Activated T-cell treated with anti-CD3 and anti-CD28 coated beads, Interleukin-2, amount 50 U/mL, for 48 hours (primary cell): ENCODE results near the gene FNIP2.

ENCODE experiments used
- DNase-seq, 2 experiments: peaks; one replicate each; pipeline ENCODE4 v3.0.0-alpha.2; 2020

Gene FNIP2

DNA sequence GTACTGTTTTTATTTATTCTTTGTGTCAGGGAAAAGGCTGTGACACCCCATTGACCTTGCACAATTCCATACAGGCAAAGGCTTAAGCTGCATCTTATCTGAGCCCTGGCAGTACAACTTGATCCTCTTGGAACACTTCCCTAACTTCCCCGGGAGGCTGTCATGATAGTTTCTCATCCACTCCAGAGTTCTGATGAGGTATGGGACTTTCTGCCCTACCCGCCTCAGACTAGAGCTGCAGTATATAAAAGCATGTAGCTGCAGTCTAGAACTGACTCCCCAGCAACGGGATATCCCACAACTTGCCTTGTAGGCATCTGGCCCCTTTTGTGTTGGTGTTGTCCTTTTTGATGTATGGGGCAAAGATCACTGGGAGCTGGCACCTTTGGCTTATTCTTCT lies 72.7 kb downstream of the FNIP2 start:
- no peak for DNase-seq

DNA sequence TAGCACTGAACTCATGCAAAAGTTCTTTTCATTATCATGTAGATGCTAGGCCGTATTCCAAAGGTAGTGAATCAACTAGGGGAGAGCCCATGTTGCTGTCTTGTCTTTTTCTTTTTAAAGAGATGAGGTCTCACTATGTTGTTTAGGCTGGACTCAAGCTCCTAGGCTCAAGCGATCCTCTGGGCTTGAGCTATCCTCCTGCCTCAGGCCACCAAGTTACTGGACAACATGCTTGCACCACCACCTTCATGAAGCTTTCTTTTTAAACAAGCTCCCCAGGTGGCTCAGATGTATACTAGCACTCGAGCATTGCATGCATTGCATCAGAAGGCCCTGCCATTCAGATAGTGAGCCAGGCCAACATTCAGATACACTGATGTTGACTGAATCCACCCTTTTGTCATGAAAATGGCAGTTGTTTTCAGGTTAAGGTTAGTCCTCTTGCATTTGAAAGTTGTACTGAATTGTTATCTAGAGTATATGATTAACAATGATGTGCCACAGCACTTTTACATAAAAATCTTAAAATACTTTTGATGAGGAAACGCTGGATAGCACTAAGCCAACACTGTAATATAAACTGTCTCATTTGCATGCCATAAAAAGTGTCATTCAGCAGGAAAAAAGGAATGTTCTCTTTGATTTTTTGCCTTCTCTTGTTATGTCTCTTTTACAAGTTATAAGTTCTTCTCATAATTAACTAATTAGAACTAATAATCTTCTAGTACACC lies 76.7 kb downstream of the FNIP2 start:
- no peak for DNase-seq

DNA sequence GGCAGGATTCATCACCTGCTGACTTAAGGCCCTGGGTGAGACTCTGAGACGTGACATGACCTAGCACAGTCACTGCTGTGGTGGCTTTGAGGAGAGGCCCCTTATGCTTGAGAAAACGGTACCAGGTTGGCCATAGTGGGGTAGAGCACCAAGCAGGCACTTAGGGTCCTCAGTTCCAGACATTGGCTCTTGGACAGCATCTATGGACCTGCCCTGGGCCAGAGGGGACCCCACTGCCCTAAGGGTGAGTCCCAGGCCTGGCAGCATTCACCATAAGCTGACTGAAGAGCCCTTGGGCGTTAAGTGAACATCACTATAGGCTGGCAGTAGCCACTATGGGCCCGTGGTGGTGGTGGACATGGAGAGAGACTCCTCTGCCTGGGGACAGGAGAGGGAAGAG lies 78.7 kb downstream of the FNIP2 start:
- no peak for DNase-seq

DNA sequence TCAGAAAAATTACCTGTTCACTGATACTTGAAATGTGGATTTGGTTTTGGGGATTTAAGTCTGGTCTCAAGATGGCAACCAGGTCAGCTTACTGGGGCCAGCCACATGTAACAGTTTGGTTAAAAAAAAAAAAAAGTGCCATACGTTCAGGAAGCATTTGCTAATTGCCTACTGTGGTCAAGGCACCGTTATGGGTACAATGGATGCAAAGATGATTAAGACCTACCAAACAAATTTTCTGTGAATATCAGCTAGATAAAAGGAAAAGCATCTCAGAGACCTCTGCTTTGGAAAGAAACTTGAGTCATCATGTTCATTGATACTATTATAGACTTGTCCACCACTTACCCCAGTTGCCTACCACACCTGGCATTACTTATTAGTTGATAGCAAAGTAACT lies 80.9 kb downstream of the FNIP2 start:
- no peak for DNase-seq

DNA sequence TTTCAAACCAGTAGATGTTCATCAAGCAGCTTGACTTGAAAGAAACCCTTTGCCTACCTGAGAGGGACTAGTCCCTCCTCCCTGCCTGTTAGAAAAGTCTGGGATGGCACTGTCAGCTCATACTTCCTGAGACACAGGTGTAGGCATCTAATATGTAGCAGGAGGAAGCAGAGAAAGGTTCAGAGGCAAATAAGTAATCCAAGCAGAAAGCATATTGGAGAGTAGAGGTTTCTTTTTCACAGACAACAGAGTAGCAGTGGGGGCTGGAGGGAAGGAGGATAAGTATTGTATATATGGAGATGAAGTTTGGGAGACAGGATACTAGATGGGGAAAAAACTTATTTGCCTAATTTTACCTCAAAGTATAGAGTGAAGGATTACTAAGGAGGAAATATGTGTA lies 81.5 kb downstream of the FNIP2 start:
- DNase-seq: no peak

DNA sequence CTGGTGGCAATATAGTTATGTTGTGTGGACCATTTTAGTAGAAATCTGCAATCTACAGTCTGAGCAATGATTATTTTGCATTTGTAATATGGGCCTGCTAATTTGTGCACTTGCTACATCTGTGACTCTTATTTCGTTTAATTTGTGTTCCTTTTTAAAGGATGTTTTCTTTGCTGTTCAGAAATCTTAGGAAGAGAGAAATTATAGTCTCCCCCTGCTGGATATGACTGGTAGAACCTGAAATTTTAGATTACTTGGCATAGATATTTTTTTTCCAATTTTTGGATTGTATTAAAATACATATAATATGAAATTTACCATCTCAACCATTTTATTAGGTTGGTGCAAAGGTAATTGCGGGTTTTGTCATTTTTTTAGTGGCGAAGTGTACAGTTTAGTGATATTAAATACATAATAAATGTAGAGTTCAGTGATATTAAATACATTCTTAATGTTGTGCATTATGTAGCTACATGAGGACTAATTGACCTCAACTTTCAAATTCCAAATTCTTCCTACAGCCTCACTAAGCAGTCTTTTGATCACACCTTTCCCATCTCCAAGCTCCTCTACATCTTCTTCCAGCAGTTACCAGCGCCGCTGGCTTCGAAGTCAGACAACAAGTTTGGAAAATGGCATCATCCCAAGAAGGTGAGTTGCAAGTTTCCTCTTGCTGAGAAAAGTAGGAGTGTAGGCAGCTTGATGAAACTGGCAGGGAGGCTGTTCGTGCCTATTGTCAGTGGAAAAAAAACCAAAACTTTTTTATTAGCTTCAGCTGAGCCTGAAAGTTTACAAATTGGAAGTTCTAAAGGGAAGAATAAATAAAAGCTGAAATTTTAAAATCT lies 82.2 kb downstream of the FNIP2 start:
- no peak for DNase-seq

DNA sequence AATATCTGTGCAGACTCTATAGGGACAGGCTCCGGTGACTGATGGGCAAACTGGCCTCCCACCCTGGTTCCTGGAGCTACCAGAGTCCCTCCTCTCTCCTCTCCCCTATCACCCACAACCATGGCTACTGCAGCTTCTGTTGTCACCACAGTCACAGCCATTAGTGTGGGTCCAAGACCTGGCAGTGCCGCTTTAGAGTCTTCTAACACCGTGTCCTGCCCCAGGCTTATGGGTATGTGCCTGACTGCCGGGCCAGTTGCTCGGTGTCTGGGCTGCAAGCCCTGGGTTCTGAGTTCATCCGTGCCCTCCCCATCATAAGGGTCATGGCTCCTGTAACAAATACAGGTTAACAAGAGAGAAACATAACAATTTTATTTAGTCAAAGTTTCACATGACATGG lies 85.4 kb downstream of the FNIP2 start:
- DNase-seq: no peak

DNA sequence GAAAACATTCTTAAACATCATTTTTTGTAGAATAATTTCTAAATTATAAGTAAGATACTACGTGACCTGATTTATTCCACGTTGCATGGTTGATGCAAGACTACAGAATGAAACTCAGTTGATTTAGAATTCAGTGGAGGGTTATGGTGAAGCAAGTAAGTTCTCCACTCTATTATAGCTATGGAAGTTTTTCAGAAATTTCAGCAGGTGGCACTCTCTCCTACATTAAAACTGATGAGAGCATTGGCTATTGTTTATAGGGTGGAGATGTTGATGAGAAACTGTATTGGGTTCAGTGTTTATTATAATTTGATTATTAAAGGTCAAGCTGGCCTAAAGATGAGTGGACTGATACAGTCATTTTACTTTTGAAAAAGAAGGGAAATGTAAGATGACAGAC lies 88.0 kb downstream of the FNIP2 start:
- no peak for DNase-seq

DNA sequence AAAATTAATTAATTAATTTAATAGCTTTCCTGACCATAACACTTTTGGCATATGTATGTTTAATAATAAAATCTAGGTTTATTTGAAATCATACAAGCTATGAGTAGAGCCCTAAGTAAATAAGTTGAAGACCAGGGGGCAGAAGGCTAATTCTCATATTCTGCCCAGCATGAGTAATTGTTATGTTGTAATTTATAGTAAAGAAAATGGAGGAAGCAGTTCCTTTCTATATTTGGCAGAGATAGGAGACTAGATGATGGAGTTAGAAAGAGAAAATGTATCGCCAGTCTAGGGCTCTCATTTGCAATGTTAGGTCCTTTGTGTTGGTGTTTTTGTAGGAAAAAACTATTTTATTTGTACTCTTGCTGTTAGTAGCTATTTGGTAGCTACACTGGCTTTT lies 89.1 kb downstream of the FNIP2 start:
- no peak for DNase-seq

DNA sequence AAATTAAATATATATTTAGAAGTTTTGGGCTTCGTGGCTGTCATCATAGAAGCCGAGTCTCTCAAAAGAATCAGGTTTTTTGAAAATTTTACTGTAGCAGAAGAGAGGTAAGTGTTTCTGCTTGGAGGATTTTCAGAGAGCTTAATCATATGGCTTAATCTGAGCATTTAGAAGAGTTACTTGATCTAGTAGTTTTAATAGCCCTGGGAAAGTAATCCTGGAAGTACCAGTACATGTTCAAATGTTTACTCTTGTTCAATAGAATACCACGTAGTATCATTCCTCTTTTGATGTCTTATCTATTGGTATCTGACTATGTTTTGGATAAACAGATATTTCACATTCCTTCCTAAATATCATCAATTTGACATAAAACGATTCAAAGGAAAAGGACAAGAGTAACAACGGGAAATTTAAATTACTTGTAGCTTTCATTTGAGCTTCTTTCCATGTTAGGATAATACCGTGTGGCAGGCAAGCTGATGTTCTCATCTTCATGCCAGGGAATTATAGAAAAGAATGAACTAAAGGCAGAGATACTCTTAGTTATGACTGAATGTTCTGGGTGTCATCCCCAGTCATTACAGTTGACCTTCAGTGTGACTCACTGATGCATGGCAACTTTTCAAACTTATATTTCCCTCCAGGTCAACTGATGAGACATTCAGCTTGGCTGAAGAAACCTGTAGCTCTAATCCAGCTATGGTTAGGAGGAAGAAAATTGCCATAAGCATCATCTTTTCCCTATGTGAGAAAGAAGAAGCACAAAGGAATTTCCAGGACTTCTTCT lies 89.8 kb downstream of the FNIP2 start:
- no peak for DNase-seq

DNA sequence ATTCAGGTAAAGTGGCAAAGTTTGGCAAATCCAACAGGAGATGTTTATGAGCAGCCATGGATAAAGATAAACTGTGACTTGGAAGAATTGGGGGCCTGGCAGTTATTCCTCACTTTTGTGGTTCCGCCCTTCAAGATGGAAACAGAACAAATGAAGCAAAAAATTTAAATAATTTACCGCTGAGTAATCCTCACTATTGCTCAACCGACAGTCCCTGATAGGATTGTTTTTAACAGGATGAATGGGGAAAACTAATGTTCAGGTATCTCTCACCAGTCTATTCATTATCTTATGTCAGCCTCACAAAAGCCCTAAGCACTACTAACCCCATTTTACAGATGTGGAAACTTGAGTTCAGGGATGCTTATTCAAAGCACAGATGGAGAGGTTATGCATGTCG lies 90.8 kb downstream of the FNIP2 start:
- DNase-seq: no peak

DNA sequence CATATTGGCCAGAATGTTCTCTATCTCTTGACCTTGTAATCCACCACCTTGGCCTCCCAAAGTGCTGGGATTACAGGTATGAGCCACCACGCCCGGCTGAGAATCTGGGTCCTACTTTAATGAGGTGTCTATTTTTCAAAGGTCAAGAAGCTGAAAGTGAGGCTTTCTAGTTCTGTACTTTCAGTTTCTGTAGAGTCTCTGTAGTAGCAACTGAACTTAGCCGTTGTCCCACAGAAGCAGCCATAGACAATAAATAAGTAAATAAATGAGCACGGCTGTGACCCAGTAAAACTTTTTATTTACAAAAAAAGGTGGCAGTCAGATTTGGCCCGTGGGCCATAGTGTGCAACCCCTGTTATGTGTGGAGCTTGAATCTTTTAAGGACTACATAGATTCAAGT lies 92.0 kb downstream of the FNIP2 start:
- no peak for DNase-seq

DNA sequence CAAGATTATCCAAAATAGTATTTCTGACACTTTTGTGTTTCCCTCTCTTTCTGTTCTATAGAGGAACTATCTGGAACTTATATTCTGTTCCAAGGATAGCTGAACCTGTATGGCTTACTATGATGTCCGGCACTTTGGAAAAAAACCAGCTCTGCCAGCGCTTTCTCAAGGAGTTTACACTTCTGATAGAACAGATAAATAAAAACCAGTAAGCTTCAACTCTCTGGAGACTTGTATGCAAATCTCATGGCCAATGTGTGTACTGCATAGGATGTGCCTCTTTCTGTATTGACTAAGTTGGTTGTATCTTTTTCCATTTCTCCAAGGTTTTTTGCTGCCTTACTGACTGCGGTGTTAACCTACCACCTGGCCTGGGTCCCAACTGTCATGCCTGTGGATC lies 92.5 kb downstream of the FNIP2 start:
- no peak for DNase-seq

DNA sequence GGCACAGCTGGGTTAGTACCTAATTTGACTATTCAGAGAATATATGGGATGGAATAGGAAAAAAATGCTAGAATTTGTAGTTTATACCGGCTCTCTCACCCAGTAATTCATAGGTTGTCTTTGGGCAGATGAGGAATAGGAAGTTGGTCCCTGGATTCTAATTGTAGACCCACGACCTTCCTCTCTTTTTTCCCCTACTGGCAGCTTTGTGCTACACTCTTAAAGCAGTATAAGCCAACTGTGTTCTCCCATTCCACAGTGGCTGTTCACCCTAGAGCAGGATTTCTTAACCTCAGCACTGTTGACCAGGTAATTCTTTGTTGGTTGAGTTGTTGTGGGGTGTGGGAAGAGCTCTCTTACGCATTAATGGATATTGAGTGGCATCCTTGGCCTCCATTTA lies 92.9 kb downstream of the FNIP2 start:
- DNase-seq: no peak

DNA sequence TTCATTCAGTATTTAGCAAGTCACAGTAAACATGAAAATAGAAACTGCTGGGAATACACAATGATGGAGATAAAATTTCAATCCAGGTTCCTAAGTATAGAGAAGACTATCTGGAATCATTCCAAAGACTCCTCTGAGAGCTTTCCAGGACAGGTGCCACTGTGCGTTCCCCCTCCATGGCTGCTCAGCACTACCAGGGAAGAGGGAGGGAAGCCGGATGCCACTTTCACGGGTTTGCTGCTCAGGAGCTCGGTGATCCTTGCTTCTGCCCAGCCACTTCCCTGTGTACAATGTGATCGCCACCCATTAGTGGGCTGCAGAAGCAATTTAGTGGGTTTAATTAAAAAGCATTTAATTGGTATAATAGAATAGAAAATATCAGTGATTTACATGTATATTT lies 94.5 kb downstream of the FNIP2 start:
- no peak for DNase-seq

DNA sequence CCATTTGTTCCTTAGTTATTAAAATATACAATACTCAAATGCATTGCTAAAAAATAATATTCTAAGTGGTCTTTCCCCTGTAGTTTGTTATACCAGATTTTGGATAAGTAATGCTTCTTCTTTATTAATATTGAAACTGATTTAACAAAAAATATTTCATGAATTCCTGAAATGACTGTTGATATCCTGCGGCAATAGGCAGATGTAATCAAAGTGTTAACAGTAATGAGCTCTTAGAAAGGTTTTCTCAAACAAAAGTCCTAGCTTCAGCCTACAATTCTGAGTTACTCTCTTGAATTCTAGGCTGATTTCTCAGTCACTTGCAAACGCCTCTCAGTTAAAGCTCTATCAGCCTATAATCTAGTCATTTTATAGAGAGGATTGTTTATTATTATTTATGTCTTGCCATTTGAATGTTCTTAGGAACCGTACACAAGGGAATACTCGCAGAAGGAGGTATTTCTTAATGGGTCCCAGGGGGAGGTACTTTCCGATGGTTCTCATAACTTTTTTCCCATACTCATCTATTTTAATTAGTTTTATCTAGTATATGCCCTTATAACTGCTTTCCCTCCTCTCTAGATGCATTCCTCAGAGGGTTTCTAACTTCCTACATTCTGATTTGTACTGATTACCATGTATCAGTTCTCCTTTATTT lies 96.8 kb downstream of the FNIP2 start:
- DNase-seq: no peak

DNA sequence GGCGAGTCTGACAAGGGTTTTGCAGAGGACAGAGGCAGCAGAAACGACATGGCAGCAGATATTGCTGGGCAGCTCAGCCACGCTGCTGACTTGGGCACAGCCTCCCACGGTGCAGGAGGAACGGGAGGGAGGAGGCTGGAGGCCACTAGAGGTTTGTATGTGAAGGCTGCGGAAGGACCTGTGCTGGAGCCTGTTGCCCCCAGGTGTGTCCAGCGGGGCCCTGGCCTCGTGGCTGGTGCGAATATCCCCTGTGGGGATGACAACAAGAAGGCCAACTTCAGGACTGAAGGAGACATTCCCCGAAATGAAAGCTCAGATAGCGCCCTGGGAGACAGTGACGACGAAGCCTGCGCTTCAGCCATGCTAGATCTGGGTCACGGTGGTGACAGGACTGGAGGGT lies 100.2 kb downstream of the FNIP2 start:
- DNase-seq: no peak

DNA sequence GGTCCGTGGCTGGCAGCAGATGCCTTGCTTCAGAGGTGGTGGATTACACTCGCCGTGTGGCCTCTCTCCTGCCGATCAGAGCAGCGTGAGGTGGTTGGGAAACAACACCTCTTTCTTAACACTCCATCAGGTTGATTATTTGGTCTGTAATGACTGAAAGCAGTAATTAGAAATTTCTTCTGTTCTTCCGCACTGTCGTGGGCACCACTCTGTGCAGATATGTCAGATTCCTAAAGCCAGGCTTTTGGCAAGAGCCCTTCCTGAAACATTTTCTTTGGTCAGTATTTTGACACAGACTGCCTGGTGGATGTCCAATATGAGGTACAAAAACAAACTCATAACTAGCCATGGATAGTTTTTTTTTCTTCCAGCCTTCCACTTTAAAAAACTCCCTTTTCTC lies 100.9 kb downstream of the FNIP2 start:
- DNase-seq: no peak

DNA sequence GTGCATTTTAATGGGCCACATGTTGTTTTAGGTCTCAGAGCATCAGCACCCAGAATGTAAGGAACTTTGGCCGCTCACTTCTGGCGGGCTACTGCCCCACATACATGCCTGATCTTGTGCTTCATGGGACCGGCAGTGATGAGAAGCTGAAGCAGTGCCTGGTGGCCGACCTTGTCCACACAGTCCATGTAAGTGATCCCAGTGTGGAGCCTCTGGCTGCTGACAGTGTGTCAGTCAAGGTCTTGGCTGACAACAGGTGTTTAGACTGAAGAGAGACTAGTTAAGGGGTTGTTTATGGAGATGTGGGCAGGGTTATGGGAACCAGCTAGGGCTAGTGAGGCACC lies 101.4 kb downstream of the FNIP2 start:
- DNase-seq: no peak

DNA sequence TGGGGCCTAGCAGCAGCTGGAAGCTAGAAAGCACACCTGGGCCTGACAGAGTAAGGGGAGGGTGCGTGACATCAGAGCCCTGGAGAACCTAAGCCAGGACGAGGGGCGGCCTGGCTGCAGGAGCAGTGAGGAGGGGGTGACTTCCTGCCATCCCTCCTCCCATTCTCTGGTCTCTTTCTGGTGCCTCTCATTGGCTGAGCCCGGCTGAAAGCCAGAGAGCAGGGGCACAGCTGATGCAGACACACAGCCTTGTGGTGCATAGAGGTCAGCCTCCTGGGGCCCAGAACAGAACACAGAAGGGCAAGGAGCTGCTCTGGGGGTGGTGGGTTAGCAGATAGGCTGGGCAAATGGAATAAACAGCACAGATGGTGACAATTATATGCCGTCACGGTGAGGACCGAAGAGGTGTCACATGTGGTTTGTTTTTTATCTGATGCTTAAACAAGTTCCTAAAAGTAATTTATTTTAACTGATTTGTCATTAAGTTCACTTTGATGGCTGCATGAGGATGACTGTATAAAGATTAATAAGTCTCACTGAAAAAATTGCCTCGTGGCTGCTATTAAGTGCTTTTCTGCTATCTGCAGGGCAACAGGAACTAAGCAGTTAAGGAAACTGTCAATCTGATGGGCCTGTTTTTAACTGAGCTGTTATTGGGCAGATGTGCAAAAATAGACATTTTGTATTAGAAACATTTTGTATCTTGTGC lies 102.0 kb downstream of the FNIP2 start:
- no peak for DNase-seq

DNA sequence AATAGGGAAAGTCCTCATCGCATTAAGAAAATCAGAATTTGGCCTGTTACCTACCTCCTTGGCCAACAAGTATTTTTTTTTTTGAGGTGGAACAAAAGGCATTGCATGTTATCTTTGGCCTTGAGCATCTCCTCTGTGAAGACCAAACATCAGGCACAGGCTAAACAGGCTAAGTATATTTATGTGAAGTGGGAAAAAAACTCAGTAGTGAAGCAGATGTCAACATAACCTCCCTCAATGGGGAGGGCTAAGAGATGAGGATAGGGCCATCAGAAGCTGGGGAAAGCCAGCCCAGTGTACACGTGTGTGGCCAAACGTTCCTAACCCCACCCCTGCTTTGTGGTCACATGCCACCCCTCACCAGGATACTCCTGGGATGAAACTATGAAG lies 102.5 kb downstream of the FNIP2 start:
- no peak for DNase-seq

DNA sequence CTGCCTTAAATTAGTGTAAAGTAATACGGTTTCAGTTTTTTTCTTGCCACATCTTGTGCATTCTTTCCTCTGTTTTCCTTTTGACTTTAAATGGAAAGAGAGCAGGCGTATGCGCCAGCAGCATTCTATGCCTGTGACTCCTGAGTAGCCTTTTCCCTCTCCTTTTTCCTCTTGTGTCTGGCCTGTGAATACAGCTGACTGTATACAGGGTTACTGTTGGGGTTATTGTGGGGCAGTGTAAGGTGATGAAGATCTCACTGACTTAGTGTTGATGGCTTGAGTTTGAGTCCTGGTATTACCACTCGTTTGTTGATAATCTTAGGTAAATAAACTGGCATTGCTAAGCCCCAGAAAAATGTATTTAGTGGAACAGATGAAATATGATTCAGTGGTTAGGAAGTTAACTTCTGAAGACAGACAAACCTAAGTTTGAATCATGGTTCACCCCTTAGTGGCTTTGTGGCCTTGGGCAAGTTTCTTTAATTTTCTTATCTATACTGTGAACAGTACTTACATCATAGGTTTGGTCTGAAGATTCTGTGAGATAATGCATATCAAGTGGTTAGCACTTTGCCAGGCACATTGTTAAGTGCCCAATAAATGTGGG lies 105.1 kb downstream of the FNIP2 start:
- DNase-seq: no peak
